NCI-H146 treated with DMSO at 0.1 percent for 48 hours (cell line): ENCODE results near the gene OR13C8.

Experiments used
- DNase-seq: peaks from one replicate; lab custom pipeline; 2025; ENCODE audit not compliant: unreplicated experiment; lab: John Stamatoyannopoulos, UW

OR13C8 gene

DNA sequence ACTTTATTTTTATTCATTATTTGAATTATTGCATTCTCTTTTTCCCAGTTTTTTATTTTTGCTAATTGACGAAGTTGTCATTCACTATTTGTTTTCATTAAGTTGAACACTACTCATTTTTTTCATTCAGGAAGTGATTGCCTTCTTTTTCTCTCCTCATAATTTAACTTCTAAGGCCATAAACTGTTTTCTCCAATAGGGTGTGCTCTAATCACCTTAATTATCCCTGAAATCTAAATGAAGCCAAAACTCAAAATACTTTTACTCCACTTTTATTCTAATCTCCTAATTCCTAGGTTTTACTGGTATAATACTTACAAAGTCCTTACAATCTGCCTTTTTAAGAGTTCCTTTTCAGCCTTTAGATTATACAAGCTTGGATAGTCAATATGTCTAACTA lies 39.4 kb downstream of the OR13C8 start:
- DNase-seq: no peak

DNA sequence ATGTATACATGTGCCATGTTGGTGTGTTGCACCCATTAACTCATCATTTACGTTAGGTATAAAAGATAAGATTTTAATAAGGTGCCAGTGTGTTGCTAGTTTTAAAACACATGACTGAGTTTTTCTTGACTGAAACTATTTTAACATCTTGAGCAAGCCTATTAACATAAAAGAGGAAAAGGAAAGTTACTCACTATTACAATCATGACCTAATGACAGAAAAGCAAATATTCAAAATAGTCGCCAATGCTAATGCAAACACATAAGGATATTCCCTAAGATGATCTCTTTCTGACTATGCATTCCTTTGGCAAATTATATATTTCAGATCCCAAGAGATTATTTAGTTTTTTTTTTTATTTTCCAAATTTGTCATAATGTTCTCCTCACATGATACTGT lies 42.2 kb downstream of the OR13C8 start:
- no peak for DNase-seq

DNA sequence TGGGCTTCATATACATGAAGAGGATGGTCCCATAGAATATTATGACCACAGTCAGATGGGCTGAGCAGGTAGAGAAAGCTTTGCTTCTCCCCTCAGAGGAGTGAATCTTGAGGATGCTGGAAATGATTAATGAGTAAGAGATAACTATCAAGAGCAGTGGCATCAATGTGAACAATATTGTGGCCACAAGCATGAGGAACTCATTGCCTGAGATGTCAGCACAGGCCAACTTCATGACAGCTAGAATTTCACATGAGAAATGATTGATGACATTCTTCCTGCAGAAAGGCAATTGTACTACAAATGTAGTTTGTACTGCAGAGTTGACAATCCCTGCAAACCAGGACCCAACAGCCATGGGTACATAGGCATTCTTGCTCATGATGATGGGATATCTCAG lies 48.5 kb downstream of the OR13C8 start:
- DNase-seq: no peak

DNA sequence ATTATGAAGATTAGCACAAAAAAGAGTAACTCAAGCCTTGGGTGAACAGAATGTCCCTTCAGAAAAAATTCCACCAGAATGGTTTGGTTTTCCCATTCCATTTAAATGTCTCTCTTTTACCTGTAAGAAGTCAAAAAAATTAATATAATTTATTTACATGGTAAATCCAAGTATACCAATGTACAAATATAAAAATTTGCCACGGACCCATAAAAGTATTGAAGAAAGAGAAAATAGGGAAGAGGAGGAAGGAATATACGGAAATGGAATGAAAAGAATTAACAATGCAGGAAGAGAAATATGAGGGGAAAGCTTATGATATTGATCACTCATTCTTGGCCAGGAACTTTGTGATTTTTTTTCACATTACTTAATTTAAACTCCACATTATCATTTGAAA lies 49.1 kb downstream of the OR13C8 start, which contains the start of gene OR13C9:
TSS of gene OR13C9 (minus strand) at position 101 of the 400 bp plus-strand sequence. CDS start at position 101, 0 bp downstream.
- no peak for DNase-seq
